GM23338 (cell line): ENCODE data around the gene RAMAC.

Experiments used
- CREB1 ChIP-seq: fragments of 250-450 bp; sonication (Bioruptor Pico); IDR thresholded peaks from 2 replicates; pipeline ENCODE4 v1.5.0; 2020; ENCODE audit warnings: low read depth, mild to moderate bottlenecking, moderate library complexity
- CTCF ChIP-seq, 2 experiments: fragments of 200-600 bp in 1 of 2; sonication (generic) in 1 of 2; conservative IDR thresholded peaks; 2 replicates each; pipeline versions ENCODE4 v1.5.1 to v1.6.1; 2016 to 2017; ENCODE audit warnings: antibody characterized with exemption in 2 of 2, low read depth in 2 of 2, mild to moderate bottlenecking in 2 of 2, moderate library complexity in 1 of 2
- EZH2 ChIP-seq: fragments of 200-600 bp; sonication (generic); IDR thresholded peaks from one replicate; pipeline ENCODE4 v1.8.0; 2017; ENCODE audit warnings: antibody characterized with exemption, mild to moderate bottlenecking, low read depth; ENCODE audit not compliant: unreplicated experiment
- EZH2phosphoT487 ChIP-seq: fragments of 200-600 bp; sonication (generic); IDR thresholded peaks from one replicate; pipeline ENCODE4 v1.8.1; 2018; ENCODE audit warnings: antibody characterized with exemption; ENCODE audit not compliant: unreplicated experiment
- POLR2AphosphoS5 ChIP-seq: IDR thresholded peaks from 2 replicates; pipeline ENCODE4 v1.6.1; 2016; ENCODE audit warnings: antibody characterized with exemption, low read depth
- REST ChIP-seq: IDR thresholded peaks from one replicate; pipeline ENCODE4 v1.6.1; 2018; ENCODE audit warnings: antibody characterized with exemption; ENCODE audit not compliant: unreplicated experiment
- TF ChIP-seq, protein P1 (sequence below): fragments of 250-450 bp; sonication (Bioruptor Pico); IDR thresholded peaks from 2 replicates; pipeline ENCODE4 v1.5.0; 2020; ENCODE audit warnings: mild to moderate bottlenecking, moderate library complexity

DNA sequence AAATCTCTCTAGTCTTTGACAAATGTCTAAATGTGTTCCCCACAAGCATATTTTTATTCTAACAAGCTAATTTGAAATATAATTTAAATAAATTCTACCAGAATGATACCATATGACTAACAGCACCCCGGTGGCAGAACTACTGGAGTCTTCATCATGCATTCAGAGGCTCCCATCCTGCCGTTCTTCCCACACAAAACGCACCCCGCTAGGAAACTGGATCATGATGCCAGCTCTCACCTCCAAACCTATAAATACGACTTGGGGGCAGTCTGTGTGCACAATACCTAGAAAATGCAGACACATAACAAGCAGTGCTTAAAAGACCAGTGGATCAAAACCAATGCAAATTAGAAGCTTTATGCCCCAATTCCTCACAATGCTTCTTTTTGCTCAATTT is 42.0 kb upstream of the RAMAC start:
- TF ChIP-seq CTCF (conservative IDR thresholded peaks at IDR 0.05; ENCODE audit: low read depth in 2 of 2) = no peak
- no peak for TF ChIP-seq CREB1
- TF ChIP-seq POLR2AphosphoS5 = no peak
- no peak for TF ChIP-seq REST
- no peak for TF ChIP-seq EZH2
- TF ChIP-seq, protein P1, sequence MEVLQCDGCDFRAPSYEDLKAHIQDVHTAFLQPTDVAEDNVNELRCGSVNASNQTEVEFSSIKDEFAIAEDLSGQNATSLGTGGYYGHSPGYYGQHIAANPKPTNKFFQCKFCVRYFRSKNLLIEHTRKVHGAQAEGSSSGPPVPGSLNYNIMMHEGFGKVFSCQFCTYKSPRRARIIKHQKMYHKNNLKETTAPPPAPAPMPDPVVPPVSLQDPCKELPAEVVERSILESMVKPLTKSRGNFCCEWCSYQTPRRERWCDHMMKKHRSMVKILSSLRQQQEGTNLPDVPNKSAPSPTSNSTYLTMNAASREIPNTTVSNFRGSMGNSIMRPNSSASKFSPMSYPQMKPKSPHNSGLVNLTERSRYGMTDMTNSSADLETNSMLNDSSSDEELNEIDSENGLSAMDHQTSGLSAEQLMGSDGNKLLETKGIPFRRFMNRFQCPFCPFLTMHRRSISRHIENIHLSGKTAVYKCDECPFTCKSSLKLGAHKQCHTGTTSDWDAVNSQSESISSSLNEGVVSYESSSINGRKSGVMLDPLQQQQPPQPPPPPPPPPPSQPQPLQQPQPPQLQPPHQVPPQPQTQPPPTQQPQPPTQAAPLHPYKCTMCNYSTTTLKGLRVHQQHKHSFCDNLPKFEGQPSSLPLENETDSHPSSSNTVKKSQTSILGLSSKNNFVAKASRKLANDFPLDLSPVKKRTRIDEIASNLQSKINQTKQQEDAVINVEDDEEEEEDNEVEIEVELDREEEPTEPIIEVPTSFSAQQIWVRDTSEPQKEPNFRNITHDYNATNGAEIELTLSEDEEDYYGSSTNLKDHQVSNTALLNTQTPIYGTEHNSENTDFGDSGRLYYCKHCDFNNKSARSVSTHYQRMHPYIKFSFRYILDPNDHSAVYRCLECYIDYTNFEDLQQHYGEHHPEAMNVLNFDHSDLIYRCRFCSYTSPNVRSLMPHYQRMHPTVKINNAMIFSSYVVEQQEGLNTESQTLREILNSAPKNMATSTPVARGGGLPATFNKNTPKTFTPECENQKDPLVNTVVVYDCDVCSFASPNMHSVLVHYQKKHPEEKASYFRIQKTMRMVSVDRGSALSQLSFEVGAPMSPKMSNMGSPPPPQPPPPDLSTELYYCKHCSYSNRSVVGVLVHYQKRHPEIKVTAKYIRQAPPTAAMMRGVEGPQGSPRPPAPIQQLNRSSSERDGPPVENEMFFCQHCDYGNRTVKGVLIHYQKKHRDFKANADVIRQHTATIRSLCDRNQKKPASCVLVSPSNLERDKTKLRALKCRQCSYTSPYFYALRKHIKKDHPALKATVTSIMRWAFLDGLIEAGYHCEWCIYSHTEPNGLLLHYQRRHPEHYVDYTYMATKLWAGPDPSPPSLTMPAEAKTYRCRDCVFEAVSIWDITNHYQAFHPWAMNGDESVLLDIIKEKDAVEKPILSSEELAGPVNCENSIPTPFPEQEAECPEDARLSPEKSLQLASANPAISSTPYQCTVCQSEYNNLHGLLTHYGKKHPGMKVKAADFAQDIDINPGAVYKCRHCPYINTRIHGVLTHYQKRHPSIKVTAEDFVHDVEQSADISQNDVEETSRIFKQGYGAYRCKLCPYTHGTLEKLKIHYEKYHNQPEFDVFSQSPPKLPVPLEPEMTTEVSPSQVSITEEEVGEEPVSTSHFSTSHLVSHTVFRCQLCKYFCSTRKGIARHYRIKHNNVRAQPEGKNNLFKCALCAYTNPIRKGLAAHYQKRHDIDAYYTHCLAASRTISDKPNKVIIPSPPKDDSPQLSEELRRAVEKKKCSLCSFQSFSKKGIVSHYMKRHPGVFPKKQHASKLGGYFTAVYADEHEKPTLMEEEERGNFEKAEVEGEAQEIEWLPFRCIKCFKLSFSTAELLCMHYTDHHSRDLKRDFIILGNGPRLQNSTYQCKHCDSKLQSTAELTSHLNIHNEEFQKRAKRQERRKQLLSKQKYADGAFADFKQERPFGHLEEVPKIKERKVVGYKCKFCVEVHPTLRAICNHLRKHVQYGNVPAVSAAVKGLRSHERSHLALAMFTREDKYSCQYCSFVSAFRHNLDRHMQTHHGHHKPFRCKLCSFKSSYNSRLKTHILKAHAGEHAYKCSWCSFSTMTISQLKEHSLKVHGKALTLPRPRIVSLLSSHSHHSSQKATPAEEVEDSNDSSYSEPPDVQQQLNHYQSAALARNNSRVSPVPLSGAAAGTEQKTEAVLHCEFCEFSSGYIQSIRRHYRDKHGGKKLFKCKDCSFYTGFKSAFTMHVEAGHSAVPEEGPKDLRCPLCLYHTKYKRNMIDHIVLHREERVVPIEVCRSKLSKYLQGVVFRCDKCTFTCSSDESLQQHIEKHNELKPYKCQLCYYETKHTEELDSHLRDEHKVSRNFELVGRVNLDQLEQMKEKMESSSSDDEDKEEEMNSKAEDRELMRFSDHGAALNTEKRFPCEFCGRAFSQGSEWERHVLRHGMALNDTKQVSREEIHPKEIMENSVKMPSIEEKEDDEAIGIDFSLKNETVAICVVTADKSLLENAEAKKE (CRISPR knock-in tag) = no peak
- no peak for TF ChIP-seq EZH2phosphoT487
